ENCODE measurements around the gene SMARCAL1. TPM values are rescaled to one million over a fixed set of nuclear protein-coding genes. Genes with fewer than 3 reads are reported as not detected.
A peak's percentile ranks its signal among the peaks of the same experiment; 100 is the strongest.

The SMARCAL1 gene
- total and polyA plus RNA-seq, 2 of the 13 experiments (the other 11 are each of a cell fraction or from before 2014, with no cell fraction given), result 12.7 to 21.3 TPM

- H3K27me3 ChIP-seq (ENCODE audit: control insufficient read depth in 1 of 2, insufficient read depth in 2 of 2, low read length in 2 of 2), result peaks cover 0 to 5% of the 10 kb centered on the region in 2 experiments; a peak in 1 of 5 replicates
- H3K36me3 ChIP-seq (replicated peaks in 1 of 2; ENCODE audit: control insufficient read depth in 1 of 2, insufficient read depth in 2 of 2, low read length in 2 of 2), result peaks cover 8 to 63% of the 10 kb centered on the region in 2 experiments
- peaks cover 53% of the 10 kb centered on the region for H3K4me1 ChIP-seq (ENCODE audit: insufficient read depth, low read length)
- H3K9ac ChIP-seq (ENCODE audit: insufficient read depth, low read depth, low read length), result no peak overlapping the region
- no peak for FAIRE-seq
- H4K20me1 ChIP-seq (ENCODE audit: insufficient read depth, low read length), result peaks cover 63% of the 10 kb centered on the region
- H3K27ac ChIP-seq (ENCODE audit: extremely low read length, insufficient read depth, low read length), result no peak overlapping the region
- in situ Hi-C loops (cut with HindIII; ENCODE audit: extremely low pct_ligation_motif_present, low pct_unique_long_range_greater_than_20kb), result loop anchor here (25.0 kb wide), 2 partner anchors 835 to 1010 kb away; no protein-coding TSS in a partner anchor
- H3K79me2 ChIP-seq (ENCODE audit: insufficient read depth, low read length), result peaks cover 47% of the 10 kb centered on the region
- ATAC-seq, result no peak
- peak overlapping the region; percentile 94; the same call in 1 of the 2 replicates for H3K4me2 ChIP-seq (ENCODE audit: low read depth, low read length)
- no peaks in the 10 kb centered on the region for H3K9me3 ChIP-seq (ENCODE audit: low read length)
- no peak overlapping the region for H2AFZ ChIP-seq (ENCODE audit: low read length)
- POLR2A ChIA-PET, result no interaction called here
- no peak for DNase-seq (ENCODE audit: low spot score)
- H3K4me3 ChIP-seq (replicated peaks in 1 of 3; ENCODE audit: insufficient read depth in 1 of 3, low read depth in 2 of 3, low read length in 3 of 3), result no peak overlapping the region
- intact Hi-C loops (cut with micrococcal nuclease; ENCODE audit: unreplicated experiment), result loop anchor here (5.0 kb wide), 1 partner anchor 390 kb away; no protein-coding TSS in a partner anchor
- CTCF ChIA-PET (ENCODE audit: low intra/inter-chr PET ratio, low total read pairs), result no interaction called here
- WGBS (ENCODE audit: low lambda C conversion rate), result 94% methylated on average over 8 of the region's 8 CpGs
- no TSS peak for BruUV-seq (replicated peaks)
- TF ChIP-seq ELF1 (CRISPR knock-in tag; IDR thresholded peaks at IDR 0.05) (no peak), MAFG (CRISPR knock-in tag; IDR thresholded peaks at IDR 0.05) (no peak), POLR2A (IDR thresholded peaks at IDR 0.05; ENCODE audit: insufficient read depth in 1 of 2, low read depth in 2 of 2, low read length in 2 of 2) (0 out of 4 replicates have a peak, but pooled peaks of 1 of the 2 experiments have one; percentile 3), ZBTB43 (CRISPR knock-in tag; conservative IDR thresholded peaks at IDR 0.05) (no peak), ZNF260 (CRISPR knock-in tag; IDR thresholded peaks at IDR 0.05; ENCODE audit: borderline replicate concordance, low read depth) (no peak), E2F1 (CRISPR knock-in tag; IDR thresholded peaks at IDR 0.05) (no peak), ZNF782 (CRISPR knock-in tag; IDR thresholded peaks at IDR 0.05; ENCODE audit: borderline replicate concordance) (no peak), ZBTB4 (CRISPR knock-in tag; IDR thresholded peaks at IDR 0.05; ENCODE audit: borderline replicate concordance) (no peak), TCF7L2 (IDR thresholded peaks at IDR 0.05; ENCODE audit: low read depth, low read length) (no peak), ZNF44 (CRISPR knock-in tag; IDR thresholded peaks at IDR 0.05) (0 out of 2 replicates have a peak, but pooled peaks have one; percentile 39), CCDC6 (CRISPR knock-in tag; IDR thresholded peaks at IDR 0.05) (no peak), ZSCAN5A (CRISPR knock-in tag; IDR thresholded peaks at IDR 0.05; ENCODE audit: borderline replicate concordance) (no peak), ZNF121 (CRISPR knock-in tag; IDR thresholded peaks at IDR 0.05) (no peak), GMEB2 (CRISPR knock-in tag; IDR thresholded peaks at IDR 0.05; ENCODE audit: low read depth) (no peak), RFX1 (IDR thresholded peaks at IDR 0.05) (no peak), KLF6 (CRISPR knock-in tag; IDR thresholded peaks at IDR 0.05) (no peak)
Measured at GRCh38 chr2:216501854-216502253, 89.6 kb downstream of the SMARCAL1 start.
